Calu3 (cell line): ENCODE measurements around the gene EFCAB14. TPM values are rescaled to one million over a fixed set of nuclear protein-coding genes. Genes with fewer than 3 reads are reported as not detected.

Experiments
- BruUV-seq: library from RNA; stranded (reverse); fragments of 400-500 nt; replicated peaks from 2 replicates; lab custom pipeline; 2021; lab: Mats Ljungman, UMichigan
- CTCF ChIA-PET: fragments of 300-600 bp; sonication (Branson Sonifier 250); formaldehyde crosslinking; loops from one replicate; lab custom pipeline; 2022; ENCODE audit warnings: antibody characterized with exemption; lab: Charles Lee
- DNase-seq: peaks from one replicate; pipeline ENCODE4 v3.0.0; 2022
- H3K27ac Mint-ChIP-seq: one replicate; pipeline ENCODE4 v1.8.0; 2022; ENCODE audit warnings: mixed read lengths; ENCODE audit not compliant: unreplicated experiment
- H3K27me3 Mint-ChIP-seq: one replicate; pipeline ENCODE4 v1.8.0; 2022; ENCODE audit warnings: mixed read lengths; ENCODE audit not compliant: unreplicated experiment
- H3K36me3 Mint-ChIP-seq: one replicate; pipeline ENCODE4 v1.8.0; 2022; ENCODE audit warnings: mild to moderate bottlenecking, moderate library complexity, mixed read lengths; ENCODE audit not compliant: insufficient read depth, unreplicated experiment
- H3K4me1 Mint-ChIP-seq: one replicate; pipeline ENCODE4 v1.8.0; 2022; ENCODE audit warnings: mild to moderate bottlenecking, low read depth, mixed read lengths; ENCODE audit not compliant: unreplicated experiment
- H3K4me3 Mint-ChIP-seq: one replicate; pipeline ENCODE4 v1.8.0; 2022; ENCODE audit warnings: mild to moderate bottlenecking, low read depth, moderate library complexity, mixed read lengths; ENCODE audit not compliant: unreplicated experiment
- H3K9me3 Mint-ChIP-seq: one replicate; pipeline ENCODE4 v1.8.0; 2022; ENCODE audit warnings: low read depth, mixed read lengths; ENCODE audit not compliant: unreplicated experiment
- intact Hi-C: fragments of 100-400 bp; cut with micrococcal nuclease; formaldehyde crosslinking; loops from one replicate; pipeline ENCODE4 v1.10.0; 2022; ENCODE audit not compliant: unreplicated experiment
- total RNA-seq: library from RNA; stranded (reverse); gene quantifications from 2 replicates; pipeline ENCODE4 v1.2.3, GENCODE V29; 2022
- TF ChIP-seq, protein P1 (sequence below): fragments of 200-600 bp; IDR thresholded peaks from one replicate; pipeline ENCODE4 v1.8.0; 2022; ENCODE audit warnings: antibody characterized with exemption; ENCODE audit not compliant: unreplicated experiment

EFCAB14 gene
- total RNA-seq, 1 experiment from 2014 or later, result 108 TPM

DNA sequence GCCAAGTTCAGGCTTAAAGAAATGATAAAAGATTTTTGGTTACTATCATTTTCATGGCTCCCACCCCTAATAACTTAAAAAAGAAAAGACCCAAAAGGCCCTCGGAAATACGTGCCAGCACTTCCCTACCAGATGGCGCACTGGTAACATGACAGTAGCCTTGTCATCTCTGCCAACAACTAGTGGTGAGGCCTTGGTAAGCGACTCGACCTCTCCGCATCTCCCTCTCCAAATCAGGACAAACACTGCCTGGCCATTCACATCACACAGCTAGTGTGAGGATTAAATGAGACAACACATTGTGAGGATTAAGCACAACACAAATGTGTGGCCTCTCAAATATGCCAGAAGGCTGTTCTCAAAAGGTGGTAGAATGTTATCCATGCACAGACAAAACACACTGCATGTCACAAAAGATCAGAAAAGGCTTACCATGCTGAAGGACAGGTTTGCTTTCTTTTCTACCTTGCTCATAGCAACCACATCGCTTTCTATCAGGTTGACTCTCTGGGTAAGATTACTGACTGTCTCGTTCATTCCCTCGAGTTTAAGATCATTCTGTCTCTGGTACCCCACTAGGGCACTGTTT lies 30.9 kb downstream of the EFCAB14 start:
- CTCF ChIA-PET, result no interaction called here
- no peak for DNase-seq
- Mint-ChIP-seq H3K4me3 (no peak overlapping the region), H3K4me1 (peaks cover 21% of the 10 kb centered on the region), H3K27ac (no peak overlapping the region), H3K36me3 (peaks cover 37% of the 10 kb centered on the region), H3K27me3 (no peaks in the 10 kb centered on the region), H3K9me3 (no peaks in the 10 kb centered on the region)
- intact Hi-C loops, result no loop called here
- BruUV-seq, result no TSS peak
- TF ChIP-seq, protein P1, sequence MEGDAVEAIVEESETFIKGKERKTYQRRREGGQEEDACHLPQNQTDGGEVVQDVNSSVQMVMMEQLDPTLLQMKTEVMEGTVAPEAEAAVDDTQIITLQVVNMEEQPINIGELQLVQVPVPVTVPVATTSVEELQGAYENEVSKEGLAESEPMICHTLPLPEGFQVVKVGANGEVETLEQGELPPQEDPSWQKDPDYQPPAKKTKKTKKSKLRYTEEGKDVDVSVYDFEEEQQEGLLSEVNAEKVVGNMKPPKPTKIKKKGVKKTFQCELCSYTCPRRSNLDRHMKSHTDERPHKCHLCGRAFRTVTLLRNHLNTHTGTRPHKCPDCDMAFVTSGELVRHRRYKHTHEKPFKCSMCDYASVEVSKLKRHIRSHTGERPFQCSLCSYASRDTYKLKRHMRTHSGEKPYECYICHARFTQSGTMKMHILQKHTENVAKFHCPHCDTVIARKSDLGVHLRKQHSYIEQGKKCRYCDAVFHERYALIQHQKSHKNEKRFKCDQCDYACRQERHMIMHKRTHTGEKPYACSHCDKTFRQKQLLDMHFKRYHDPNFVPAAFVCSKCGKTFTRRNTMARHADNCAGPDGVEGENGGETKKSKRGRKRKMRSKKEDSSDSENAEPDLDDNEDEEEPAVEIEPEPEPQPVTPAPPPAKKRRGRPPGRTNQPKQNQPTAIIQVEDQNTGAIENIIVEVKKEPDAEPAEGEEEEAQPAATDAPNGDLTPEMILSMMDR, result no peak

DNA sequence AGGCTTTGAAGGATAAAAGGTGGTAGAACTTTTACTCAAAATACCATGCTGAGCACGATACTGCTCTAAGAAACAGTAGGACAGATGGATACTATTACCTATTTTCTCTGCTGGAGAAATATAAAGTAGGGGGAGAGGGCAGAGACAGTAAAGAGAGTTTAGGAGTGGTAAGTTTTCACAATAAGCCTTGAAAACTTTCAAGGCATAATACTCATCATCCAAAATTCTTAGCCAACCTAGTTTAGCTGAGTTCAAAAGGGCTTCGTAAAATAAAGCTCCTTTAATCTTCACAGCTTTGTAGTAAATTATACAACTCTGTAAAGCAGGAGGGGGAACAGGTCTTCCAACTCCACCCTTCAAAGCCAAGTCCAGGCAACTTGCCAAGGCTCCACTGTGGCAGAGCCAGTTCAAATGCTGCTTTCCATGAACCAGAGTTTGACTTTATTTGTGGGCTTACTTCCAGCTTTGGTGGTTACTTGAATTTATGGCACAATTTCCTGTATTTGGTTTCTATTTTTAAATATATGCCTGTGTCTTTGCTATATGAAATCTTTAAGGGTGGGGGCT lies 31.7 kb downstream of the EFCAB14 start:
- TF ChIP-seq, protein P1, result no peak
- Mint-ChIP-seq H3K4me1 (peaks cover 21% of the 10 kb centered on the region), H3K9me3 (no peaks in the 10 kb centered on the region), H3K36me3 (peaks cover 34% of the 10 kb centered on the region), H3K4me3 (no peak overlapping the region), H3K27ac (no peak overlapping the region), H3K27me3 (no peaks in the 10 kb centered on the region)
- intact Hi-C loops, result no loop called here
- no TSS peak for BruUV-seq
- peak; percentile 70 for DNase-seq
- CTCF ChIA-PET, result no interaction called here

DNA sequence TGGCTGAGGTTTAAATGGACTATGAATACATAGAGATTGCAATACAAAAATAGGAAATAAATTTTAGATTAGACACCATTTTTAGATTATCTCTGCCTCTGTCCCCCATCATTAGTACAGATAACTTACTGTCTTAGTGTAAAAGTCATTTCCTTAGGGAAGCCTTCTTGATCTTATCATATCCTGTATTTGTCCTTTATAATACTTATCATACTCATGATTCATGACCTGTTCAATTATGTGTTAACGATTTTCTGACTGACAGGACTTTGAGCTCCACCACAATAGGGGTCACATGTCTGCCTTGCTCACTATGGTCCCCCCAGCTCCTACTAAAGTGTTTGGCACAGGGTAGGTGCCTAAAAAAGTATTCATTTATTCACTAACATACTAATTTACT lies 32.7 kb downstream of the EFCAB14 start:
- Mint-ChIP-seq H3K36me3 (peaks cover 32% of the 10 kb centered on the region), H3K27ac (no peak overlapping the region), H3K4me1 (peaks cover 21% of the 10 kb centered on the region), H3K27me3 (no peaks in the 10 kb centered on the region), H3K9me3 (no peaks in the 10 kb centered on the region), H3K4me3 (no peak overlapping the region)
- CTCF ChIA-PET, result no interaction called here
- BruUV-seq, result no TSS peak
- intact Hi-C loops, result no loop called here
- DNase-seq, result no peak
- TF ChIP-seq, protein P1, result no peak

DNA sequence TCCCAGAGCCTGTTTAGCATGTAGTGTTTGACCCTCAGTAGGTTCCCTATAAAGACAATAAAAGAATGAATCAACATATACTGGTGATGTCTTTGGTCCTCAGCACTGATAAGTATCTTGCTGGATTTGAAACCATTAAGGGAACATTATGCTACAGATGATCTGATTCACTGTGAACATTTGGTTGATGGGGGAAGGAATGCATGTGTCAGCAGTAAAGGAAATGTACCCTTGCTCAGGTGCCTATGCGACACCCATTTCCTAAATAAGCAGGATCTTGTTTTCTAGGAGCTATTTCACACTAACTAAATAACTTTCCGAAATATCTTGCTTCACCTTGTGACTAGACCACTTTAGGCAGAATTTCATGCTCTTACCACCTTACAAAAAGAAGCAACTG lies 34.2 kb downstream of the EFCAB14 start:
- Mint-ChIP-seq H3K36me3 (peaks cover 34% of the 10 kb centered on the region), H3K9me3 (no peaks in the 10 kb centered on the region), H3K4me3 (no peak overlapping the region), H3K4me1 (peaks cover 21% of the 10 kb centered on the region), H3K27me3 (no peaks in the 10 kb centered on the region), H3K27ac (no peak overlapping the region)
- BruUV-seq, result no TSS peak
- no peak for DNase-seq
- TF ChIP-seq, protein P1, result no peak
- intact Hi-C loops, result no loop called here
- CTCF ChIA-PET, result no interaction called here
